Raji (cell line): ENCODE data around the gene FAAH2.

ENCODE experiments used
- POLR2A ChIP-seq: IDR thresholded peaks from 2 replicates; pipeline ENCODE4 v1.6.1; 2011; ENCODE audit warnings: low read depth, low read length, control low read depth; ENCODE audit not compliant: insufficient read depth

FAAH2 gene

GRCh38 chrX:57286507-57287251, at the start of gene FAAH2:
Gene FAAH2, plus strand, starts transcription at chrX:57286706. Its CDS starts 120 bp downstream, at chrX:57286826.
- TF ChIP-seq POLR2A = no peak

GRCh38 chrX:57241967-57242366, 44.5 kb upstream of the FAAH2 start:
- no peak for TF ChIP-seq POLR2A

GRCh38 chrX:57251965-57252364, 34.5 kb upstream of the FAAH2 start:
- no peak for TF ChIP-seq POLR2A

GRCh38 chrX:57265126-57265525, 21.4 kb upstream of the FAAH2 start:
- no peak for TF ChIP-seq POLR2A

- TF ChIP-seq POLR2A = no peak
These were observed 20.2 kb upstream of the FAAH2 start for GRCh38 chrX:57266275-57266674.

GRCh38 chrX:57266871-57267270, 19.6 kb upstream of the FAAH2 start:
- TF ChIP-seq POLR2A = no peak

- TF ChIP-seq POLR2A = no peak
These were observed 19.2 kb upstream of the FAAH2 start for GRCh38 chrX:57267308-57267707.

- no peak for TF ChIP-seq POLR2A
These were observed 15.5 kb upstream of the FAAH2 start for GRCh38 chrX:57270980-57271379.

GRCh38 chrX:57282568-57282967, 3.9 kb upstream of the FAAH2 start:
- TF ChIP-seq POLR2A = no peak

GRCh38 chrX:57285001-57285400, 1.5 kb upstream of the FAAH2 start:
- no peak for TF ChIP-seq POLR2A

- no peak for TF ChIP-seq POLR2A
These were observed 2.6 kb downstream of the FAAH2 start for GRCh38 chrX:57289089-57289488.

- no peak for TF ChIP-seq POLR2A
These were observed 8.5 kb downstream of the FAAH2 start for GRCh38 chrX:57294961-57295360.

- no peak for TF ChIP-seq POLR2A
These were observed 27.2 kb downstream of the FAAH2 start for GRCh38 chrX:57313583-57314215.

- TF ChIP-seq POLR2A = no peak
These were observed 42.5 kb downstream of the FAAH2 start for GRCh38 chrX:57329008-57329407.

GRCh38 chrX:57353472-57354132, 67.1 kb downstream of the FAAH2 start:
- no peak for TF ChIP-seq POLR2A

GRCh38 chrX:57364145-57364544, 77.6 kb downstream of the FAAH2 start:
- no peak for TF ChIP-seq POLR2A
